Measurements from ENCODE around the gene ABI3BP.

Gene ABI3BP

DNA sequence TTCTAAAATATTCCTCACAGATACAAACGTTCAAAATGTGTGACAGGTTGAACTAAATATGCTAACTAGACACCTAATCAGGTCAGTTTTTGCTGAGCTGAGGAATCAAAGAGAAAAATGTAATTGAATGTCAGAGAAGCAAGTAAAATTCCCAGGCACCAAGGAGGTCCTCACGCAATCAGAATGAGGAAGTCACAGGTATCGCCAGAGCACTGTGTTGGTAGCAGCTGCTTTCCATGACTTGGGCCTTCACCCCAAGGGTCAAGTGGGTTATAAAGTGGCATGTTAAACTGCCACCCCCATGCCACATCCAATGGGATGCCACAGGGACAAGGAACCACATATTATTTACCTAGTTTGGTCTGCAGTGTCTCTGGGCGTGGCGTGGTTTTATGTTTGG, 158.9 kb downstream of the ABI3BP start:
- DNase-seq, result no peak
- Histone ChIP-seq H3K4me3 (no peak overlapping the region), H3K36me3 (peaks cover 0 to 11% (median 11%) of the 10 kb centered on the region in 3 donors), H3K9me3 (no peaks in the 10 kb centered on the region), H3K4me1 (no peaks in the 10 kb centered on the region), H3K27me3 (no peaks in the 10 kb centered on the region), H3K27ac (no peak overlapping the region)
- intact Hi-C loops (cut with DNase I; ENCODE audit: low total_unique reads), result no loop called here
- TF ChIP-seq, protein P1, sequence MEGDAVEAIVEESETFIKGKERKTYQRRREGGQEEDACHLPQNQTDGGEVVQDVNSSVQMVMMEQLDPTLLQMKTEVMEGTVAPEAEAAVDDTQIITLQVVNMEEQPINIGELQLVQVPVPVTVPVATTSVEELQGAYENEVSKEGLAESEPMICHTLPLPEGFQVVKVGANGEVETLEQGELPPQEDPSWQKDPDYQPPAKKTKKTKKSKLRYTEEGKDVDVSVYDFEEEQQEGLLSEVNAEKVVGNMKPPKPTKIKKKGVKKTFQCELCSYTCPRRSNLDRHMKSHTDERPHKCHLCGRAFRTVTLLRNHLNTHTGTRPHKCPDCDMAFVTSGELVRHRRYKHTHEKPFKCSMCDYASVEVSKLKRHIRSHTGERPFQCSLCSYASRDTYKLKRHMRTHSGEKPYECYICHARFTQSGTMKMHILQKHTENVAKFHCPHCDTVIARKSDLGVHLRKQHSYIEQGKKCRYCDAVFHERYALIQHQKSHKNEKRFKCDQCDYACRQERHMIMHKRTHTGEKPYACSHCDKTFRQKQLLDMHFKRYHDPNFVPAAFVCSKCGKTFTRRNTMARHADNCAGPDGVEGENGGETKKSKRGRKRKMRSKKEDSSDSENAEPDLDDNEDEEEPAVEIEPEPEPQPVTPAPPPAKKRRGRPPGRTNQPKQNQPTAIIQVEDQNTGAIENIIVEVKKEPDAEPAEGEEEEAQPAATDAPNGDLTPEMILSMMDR (IDR thresholded peaks at IDR 0.05), result no peak

DNA sequence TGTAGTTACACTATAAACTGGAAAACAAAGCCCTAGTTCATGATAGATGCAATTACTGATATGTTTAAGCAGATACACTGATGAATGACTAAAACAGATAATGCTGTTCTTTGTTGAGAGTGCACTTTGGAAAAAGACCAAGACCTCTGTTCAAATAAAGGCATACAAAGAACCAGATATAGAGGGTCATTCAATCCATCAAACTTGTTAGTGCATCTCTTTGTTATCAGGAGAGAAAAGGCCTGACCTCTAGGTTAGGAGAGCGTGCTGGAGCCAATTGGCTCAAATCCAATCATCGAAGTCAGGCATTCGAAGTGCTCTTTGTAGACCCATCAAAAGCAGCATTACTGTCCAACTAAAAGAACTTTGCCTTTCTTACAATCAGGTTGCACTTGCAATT, 159.7 kb downstream of the ABI3BP start:
- no peaks in the 10 kb centered on the region for H3K27me3 ChIP-seq
- peaks cover 0 to 11% (median 11%) of the 10 kb centered on the region in 3 donors for H3K36me3 ChIP-seq
- TF ChIP-seq, protein P1 (IDR thresholded peaks at IDR 0.05), result no peak
- no peak overlapping the region for H3K27ac ChIP-seq
- intact Hi-C loops (cut with DNase I; ENCODE audit: low total_unique reads), result no loop called here
- no peaks in the 10 kb centered on the region for H3K9me3 ChIP-seq
- no peaks in the 10 kb centered on the region for H3K4me1 ChIP-seq
- DNase-seq, result no peak
- H3K4me3 ChIP-seq, result no peak overlapping the region

DNA sequence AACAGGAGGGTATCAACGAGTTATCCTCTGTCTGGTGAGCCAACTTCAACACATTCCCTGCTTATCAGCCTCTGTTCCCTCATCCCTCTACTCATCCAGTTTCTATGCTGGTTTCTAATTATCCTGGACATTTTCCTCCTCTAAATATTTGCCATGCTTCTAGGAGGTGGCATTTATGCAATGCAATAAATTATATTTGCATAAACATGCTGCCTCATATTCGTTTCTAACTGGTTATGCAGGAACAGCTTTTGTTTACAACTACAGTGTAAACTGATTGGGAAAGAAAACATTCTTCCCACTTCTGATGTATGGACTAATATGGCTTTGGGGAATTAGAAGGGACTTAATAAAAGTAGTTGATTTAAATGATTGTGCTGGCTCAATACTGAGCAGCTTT, 161.6 kb downstream of the ABI3BP start:
- H3K4me3 ChIP-seq, result no peak overlapping the region
- intact Hi-C loops (cut with DNase I; ENCODE audit: low total_unique reads), result no loop called here
- DNase-seq, result no peak
- H3K9me3 ChIP-seq, result no peaks in the 10 kb centered on the region
- no peak overlapping the region for H3K27ac ChIP-seq
- H3K27me3 ChIP-seq, result no peaks in the 10 kb centered on the region
- H3K4me1 ChIP-seq, result no peaks in the 10 kb centered on the region
- TF ChIP-seq, protein P1 (IDR thresholded peaks at IDR 0.05), result no peak
- peaks cover 0 to 11% (median 11%) of the 10 kb centered on the region in 3 donors for H3K36me3 ChIP-seq

DNA sequence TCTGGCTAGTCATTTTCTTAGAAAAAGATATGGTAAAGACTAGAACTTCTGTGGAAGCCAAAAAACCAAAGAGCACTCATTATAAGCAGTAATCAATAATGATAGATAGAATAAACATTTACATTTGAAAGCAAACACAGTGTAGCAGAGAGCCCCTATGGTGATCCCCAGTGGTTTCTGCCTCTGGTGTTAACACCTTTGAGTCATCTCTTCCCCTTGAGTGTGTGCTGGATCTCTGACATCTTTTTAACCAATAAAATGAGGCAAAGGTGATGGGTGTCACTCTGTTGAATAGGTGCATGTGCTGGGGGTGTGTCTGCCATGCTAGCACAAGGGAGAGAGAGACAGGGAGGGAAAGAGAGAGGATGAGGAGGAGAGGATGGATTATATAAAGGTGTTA, 162.3 kb downstream of the ABI3BP start:
- no peaks in the 10 kb centered on the region for H3K4me1 ChIP-seq
- peaks cover 0 to 11% (median 11%) of the 10 kb centered on the region in 3 donors for H3K36me3 ChIP-seq

DNA sequence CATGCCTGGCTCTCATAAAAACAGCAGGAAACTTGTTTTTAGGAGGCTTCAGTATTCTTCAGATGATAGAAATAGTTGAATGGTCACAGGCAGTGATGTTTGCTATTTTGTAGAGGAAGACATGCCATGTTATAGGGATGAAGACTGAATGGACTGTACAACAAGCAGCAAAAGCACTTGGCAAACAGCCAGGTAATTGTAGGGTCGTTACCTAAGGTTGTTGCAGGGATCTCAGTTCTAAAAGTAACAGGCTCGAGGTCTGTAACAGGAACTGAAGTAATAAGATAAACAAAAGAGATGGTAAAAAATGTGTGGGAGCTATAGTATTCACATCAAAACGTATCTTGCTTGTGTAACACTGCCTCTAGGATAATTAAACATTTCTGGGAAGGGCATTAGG, 167.6 kb downstream of the ABI3BP start:
- Histone ChIP-seq H3K4me1 (no peaks in the 10 kb centered on the region), H3K4me3 (no peak overlapping the region), H3K9me3 (no peaks in the 10 kb centered on the region), H3K27me3 (no peaks in the 10 kb centered on the region), H3K36me3 (peaks cover 0 to 4% (median 0%) of the 10 kb centered on the region in 3 donors), H3K27ac (no peak overlapping the region)
- intact Hi-C loops (cut with DNase I; ENCODE audit: low total_unique reads), result no loop called here
- TF ChIP-seq, protein P1 (IDR thresholded peaks at IDR 0.05), result no peak
- DNase-seq, result no peak

More for the DNA sequence above, 162.3 kb downstream of the ABI3BP start:
- TF ChIP-seq, protein P1 (IDR thresholded peaks at IDR 0.05), result no peak
- no peak overlapping the region for H3K4me3 ChIP-seq
- DNase-seq, result no peak
- H3K27me3 ChIP-seq, result no peaks in the 10 kb centered on the region
- no peak overlapping the region for H3K27ac ChIP-seq
- H3K9me3 ChIP-seq, result no peaks in the 10 kb centered on the region
- intact Hi-C loops (cut with DNase I; ENCODE audit: low total_unique reads), result no loop called here

DNA sequence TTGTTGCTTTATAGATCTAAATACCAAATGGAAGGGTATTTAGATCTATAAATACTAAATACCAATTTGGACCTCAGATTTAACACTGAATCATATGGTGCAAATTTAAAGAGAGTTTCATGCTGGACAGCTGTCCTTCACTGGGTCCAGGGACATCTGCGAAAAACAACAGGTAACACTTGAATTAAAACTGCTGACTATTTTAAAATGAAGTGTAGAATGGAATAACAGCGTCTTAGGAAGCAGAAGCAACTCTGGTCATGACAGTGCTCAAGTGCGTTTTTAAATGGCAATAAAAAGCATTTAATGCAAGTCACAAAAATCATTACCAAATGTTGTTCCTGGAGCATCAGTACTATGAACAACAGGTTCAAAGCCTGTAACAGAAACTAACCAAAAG, 177.6 kb downstream of the ABI3BP start:
- TF ChIP-seq, protein P1 (IDR thresholded peaks at IDR 0.05), result no peak
- Histone ChIP-seq H3K4me1 (no peaks in the 10 kb centered on the region), H3K9me3 (no peaks in the 10 kb centered on the region), H3K27me3 (no peaks in the 10 kb centered on the region), H3K4me3 (no peak overlapping the region), H3K36me3 (no peaks in the 10 kb centered on the region), H3K27ac (no peak overlapping the region)
- DNase-seq, result no peak
- intact Hi-C loops (cut with DNase I; ENCODE audit: low total_unique reads), result no loop called here
